GM21381 (cell line): ENCODE data around the gene TRABD2B.

Experiments used
- ATAC-seq: cut with Tn5 transposase; IDR thresholded peaks from one replicate; pipeline ENCODE4 v1.9.1; 2021; ENCODE audit warnings: mild to moderate bottlenecking, moderate library complexity; ENCODE audit not compliant: unreplicated experiment

TRABD2B gene

GRCh38 chr1:47993881-47994625, 3.1 kb downstream of the TRABD2B start:
- no peak for ATAC-seq

- ATAC-seq = no peak
These were observed 3.8 kb downstream of the TRABD2B start for GRCh38 chr1:47993416-47993740.

- ATAC-seq = no peak
These were observed 4.3 kb downstream of the TRABD2B start for GRCh38 chr1:47992720-47993415.

- no peak for ATAC-seq
These were observed 5.5 kb downstream of the TRABD2B start for GRCh38 chr1:47991673-47992072.

GRCh38 chr1:47991187-47991586, 6.0 kb downstream of the TRABD2B start:
- ATAC-seq = no peak

GRCh38 chr1:47990286-47990685, 6.9 kb downstream of the TRABD2B start:
- no peak for ATAC-seq

- ATAC-seq = no peak
These were observed 9.6 kb downstream of the TRABD2B start for GRCh38 chr1:47987601-47988000.

- ATAC-seq = no peak
These were observed 10.4 kb downstream of the TRABD2B start for GRCh38 chr1:47986761-47987200.

GRCh38 chr1:47985018-47985417, 12.2 kb downstream of the TRABD2B start:
- no peak for ATAC-seq

GRCh38 chr1:47984175-47984789, 12.9 kb downstream of the TRABD2B start:
- no peak for ATAC-seq

GRCh38 chr1:47983691-47984090, 13.5 kb downstream of the TRABD2B start:
- no peak for ATAC-seq

- no peak for ATAC-seq
These were observed 15.4 kb downstream of the TRABD2B start for GRCh38 chr1:47981667-47982350.

- no peak for ATAC-seq
These were observed 16.7 kb downstream of the TRABD2B start for GRCh38 chr1:47980501-47980900.

- no peak for ATAC-seq
These were observed 17.5 kb downstream of the TRABD2B start for GRCh38 chr1:47979724-47980123.

GRCh38 chr1:47978486-47978885, 18.7 kb downstream of the TRABD2B start:
- no peak for ATAC-seq

GRCh38 chr1:47976728-47977127, 20.5 kb downstream of the TRABD2B start:
- ATAC-seq = no peak

GRCh38 chr1:47976267-47976666, 20.9 kb downstream of the TRABD2B start:
- no peak for ATAC-seq

GRCh38 chr1:47975302-47975921, 21.8 kb downstream of the TRABD2B start:
- no peak for ATAC-seq

- ATAC-seq = no peak
These were observed 24.2 kb downstream of the TRABD2B start for GRCh38 chr1:47972864-47973432.

- no peak for ATAC-seq
These were observed 25.6 kb downstream of the TRABD2B start for GRCh38 chr1:47971385-47972160.
